Neural cell (in vitro differentiated cells): ENCODE measurements around the gene RYR2. TPM values are rescaled to one million over a fixed set of nuclear protein-coding genes. Genes with fewer than 3 reads are reported as not detected.

ENCODE experiments used
- H2AFZ ChIP-seq: fragments of 200-600, 300-800 bp; sonication (generic), shearing (Covaris generic); 2 replicates; pipeline ENCODE4 v1.6.0; 2014; ENCODE audit warnings: low read depth, mild to moderate bottlenecking, antibody characterized with exemption, low read length, moderate library complexity
- H3F3A ChIP-seq: fragments of 200-600 bp; shearing (Covaris generic); 2 replicates; pipeline ENCODE4 v1.6.1; 2016; ENCODE audit warnings: mild to moderate bottlenecking, moderate library complexity, mixed read lengths, antibody characterized with exemption, low read length; ENCODE audit not compliant: insufficient read depth, poor library complexity, severe bottlenecking
- H3K27ac ChIP-seq: fragments of 200-600, 300-800 bp; sonication (generic), shearing (Covaris generic); 2 replicates; pipeline ENCODE4 v1.5.1; 2014; ENCODE audit warnings: mild to moderate bottlenecking, low read length, moderate library complexity
- H3K27me3 ChIP-seq: fragments of 300-800, 200-600 bp; sonication (generic), shearing (Covaris generic); 2 replicates; pipeline ENCODE4 v1.6.0; 2014; ENCODE audit warnings: mild to moderate bottlenecking, low read depth, low read length, moderate library complexity; ENCODE audit not compliant: insufficient read depth
- H3K36me3 ChIP-seq: fragments of 300-800, 200-600 bp; sonication (generic), shearing (Covaris generic); 2 replicates; pipeline ENCODE4 v1.5.1; 2014; ENCODE audit warnings: mild to moderate bottlenecking, antibody characterized with exemption, low read length, moderate library complexity; ENCODE audit not compliant: insufficient read depth
- H3K4me2 ChIP-seq: fragments of 300-800, 200-600 bp; sonication (generic), shearing (Covaris generic); 2 replicates; pipeline ENCODE4 v1.6.0; 2014; ENCODE audit warnings: mild to moderate bottlenecking, low read length
- H3K4me3 ChIP-seq: fragments of 300-800, 200-600 bp; sonication (generic), shearing (Covaris generic); 2 replicates; pipeline ENCODE4 v1.5.1; 2014; ENCODE audit warnings: mild to moderate bottlenecking, low read length, moderate library complexity
- H3K79me2 ChIP-seq: fragments of 200-600 bp; shearing (Covaris generic); replicated peaks from 2 replicates; pipeline ENCODE4 v1.6.0; 2014; ENCODE audit warnings: mild to moderate bottlenecking, low read length, moderate library complexity; ENCODE audit not compliant: insufficient read depth
- H3K9ac ChIP-seq: fragments of 300-800, 200-600 bp; sonication (generic), shearing (Covaris generic); 2 replicates; pipeline ENCODE4 v1.6.1; 2016; ENCODE audit warnings: mild to moderate bottlenecking, low read length, mixed read lengths
- H3K9me2 ChIP-seq: fragments of 200-600 bp; shearing (Covaris generic); 2 replicates; pipeline ENCODE4 v1.6.1; 2016; ENCODE audit warnings: mild to moderate bottlenecking, low read length, mixed read lengths; ENCODE audit not compliant: insufficient read depth
- H3K9me3 ChIP-seq: fragments of 200-600, 300-800 bp; sonication (generic), shearing (Covaris generic); 2 replicates; pipeline ENCODE4 v1.6.1; 2016; ENCODE audit warnings: mild to moderate bottlenecking, mixed run types, low read length, moderate library complexity, mixed read lengths
- H4K20me1 ChIP-seq: fragments of 200-600 bp; shearing (Covaris generic); 2 replicates; pipeline ENCODE4 v1.6.1; 2016; ENCODE audit warnings: mild to moderate bottlenecking, mixed run types; ENCODE audit not compliant: insufficient read depth
- EP300 ChIP-seq: fragments of 450-650 bp; conservative IDR thresholded peaks from 2 replicates; pipeline ENCODE4 v1.6.1; 2014; ENCODE audit warnings: antibody characterized with exemption, mild to moderate bottlenecking, moderate library complexity; ENCODE audit not compliant: poor library complexity, severe bottlenecking
- EZH2 ChIP-seq: fragments of 200-600, 300-800 bp; shearing (Covaris generic), sonication (generic); IDR thresholded peaks from 2 replicates; pipeline ENCODE4 v1.6.1; 2014; ENCODE audit warnings: antibody characterized with exemption, low read length, borderline replicate concordance, mild to moderate bottlenecking; ENCODE audit not compliant: insufficient read depth, poor library complexity, severe bottlenecking
- MXI1 ChIP-seq: fragments of 450-650 bp; conservative IDR thresholded peaks from 2 replicates; pipeline ENCODE4 v1.6.1; 2014; ENCODE audit warnings: antibody characterized with exemption, mild to moderate bottlenecking; ENCODE audit not compliant: poor library complexity, severe bottlenecking
- POLR2AphosphoS5 ChIP-seq: IDR thresholded peaks from 2 replicates; pipeline ENCODE4 v1.6.1; 2012
- RAD21 ChIP-seq: fragments of 450-650 bp; conservative IDR thresholded peaks from 2 replicates; pipeline ENCODE4 v1.6.1; 2014; ENCODE audit warnings: antibody characterized with exemption, mild to moderate bottlenecking, moderate library complexity
- SMC3 ChIP-seq: fragments of 450-650 bp; conservative IDR thresholded peaks from 2 replicates; pipeline ENCODE4 v1.6.1; 2014; ENCODE audit warnings: antibody characterized with exemption, mild to moderate bottlenecking, moderate library complexity; ENCODE audit not compliant: poor library complexity
- TAF1 ChIP-seq: IDR thresholded peaks from 2 replicates; pipeline ENCODE4 v1.6.1; 2012; ENCODE audit warnings: low read depth
- polyA plus RNA-seq: library from polyadenylated mRNA; depleted of rRNA; stranded (reverse); fragments of >200 nt; gene quantifications from 2 replicates; pipeline ENCODE4 v1.2.3, GENCODE V29; 2014
- TF ChIP-seq, protein P1 (sequence below): IDR thresholded peaks from 2 replicates; pipeline ENCODE4 v1.6.1; 2012; ENCODE audit warnings: borderline replicate concordance
- TF ChIP-seq, protein P2 (sequence below): fragments of 450-650 bp; IDR thresholded peaks from 2 replicates; pipeline ENCODE4 v1.5.1; 2014; ENCODE audit warnings: antibody characterized with exemption, mild to moderate bottlenecking, moderate library complexity; ENCODE audit not compliant: poor library complexity, severe bottlenecking

Gene RYR2
- polyA plus RNA-seq, 1 donor from 2014 or later: 3.8 TPM

DNA sequence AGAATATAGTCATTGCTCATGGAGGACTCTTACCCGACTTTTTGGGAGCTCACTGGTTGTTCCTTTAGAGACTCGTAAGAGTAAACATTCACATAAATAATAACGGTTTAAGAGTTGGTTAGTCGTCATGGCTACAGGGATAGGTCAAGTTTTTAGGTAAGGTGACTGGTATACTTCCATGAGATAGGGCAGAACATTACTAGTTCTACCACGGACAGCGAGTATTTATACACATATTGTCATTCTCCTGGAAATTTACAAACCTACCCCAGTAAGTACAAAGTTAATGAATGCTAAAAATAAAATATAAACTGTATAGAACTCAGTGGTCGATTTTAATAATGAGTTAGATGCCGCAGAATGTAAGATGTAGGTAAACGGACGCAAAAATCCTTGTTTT is 1.2 kb upstream of the RYR2 start:
- H3K27me3 ChIP-seq: peaks cover 36% of the 10 kb centered on the region
- no peak overlapping the region for H3K27ac ChIP-seq
- H3F3A ChIP-seq: no peaks in the 10 kb centered on the region
- H3K36me3 ChIP-seq: no peaks in the 10 kb centered on the region
- no peak overlapping the region for H3K4me3 ChIP-seq
- H3K79me2 ChIP-seq: no peaks in the 10 kb centered on the region
- H3K9ac ChIP-seq: no peak overlapping the region
- H3K4me2 ChIP-seq: no peak overlapping the region
- H3K9me2 ChIP-seq: no peaks in the 10 kb centered on the region
- TF ChIP-seq EP300: no peak
- TF ChIP-seq SMC3: no peak
- TF ChIP-seq EZH2: no peak
- TF ChIP-seq POLR2AphosphoS5: no peak
- no peak for TF ChIP-seq RAD21
- H2AFZ ChIP-seq: no peak overlapping the region
- H3K9me3 ChIP-seq: no peaks in the 10 kb centered on the region
- no peaks in the 10 kb centered on the region for H4K20me1 ChIP-seq

DNA sequence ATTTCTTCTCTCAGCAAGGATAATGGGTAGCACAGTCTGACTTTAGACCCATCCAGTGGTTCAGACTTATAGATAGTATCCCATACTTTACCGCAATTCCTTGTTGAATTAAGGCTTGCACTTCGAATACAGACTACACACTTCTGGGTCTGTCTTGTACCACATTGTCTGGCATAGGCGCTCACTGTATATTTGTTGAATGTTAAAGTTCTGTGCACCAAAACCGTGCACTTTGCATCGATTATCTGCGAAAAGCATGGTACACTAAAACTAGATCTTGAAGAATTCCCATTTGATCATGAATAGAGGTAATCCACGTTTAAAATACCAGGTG is 556 bp upstream of the RYR2 start:
- Histone ChIP-seq H3K27ac (no peak overlapping the region), H3K9ac (no peak overlapping the region), H3F3A (no peaks in the 10 kb centered on the region), H3K4me3 (peak overlapping the region; percentile 94), H2AFZ (no peak overlapping the region), H3K9me3 (no peaks in the 10 kb centered on the region), H3K4me2 (no peak overlapping the region), H3K9me2 (no peaks in the 10 kb centered on the region), H3K36me3 (no peaks in the 10 kb centered on the region), H3K79me2 (no peaks in the 10 kb centered on the region), H3K27me3 (peaks cover 42% of the 10 kb centered on the region), H4K20me1 (no peaks in the 10 kb centered on the region)
- TF ChIP-seq SMC3: no peak
- TF ChIP-seq, protein P1, sequence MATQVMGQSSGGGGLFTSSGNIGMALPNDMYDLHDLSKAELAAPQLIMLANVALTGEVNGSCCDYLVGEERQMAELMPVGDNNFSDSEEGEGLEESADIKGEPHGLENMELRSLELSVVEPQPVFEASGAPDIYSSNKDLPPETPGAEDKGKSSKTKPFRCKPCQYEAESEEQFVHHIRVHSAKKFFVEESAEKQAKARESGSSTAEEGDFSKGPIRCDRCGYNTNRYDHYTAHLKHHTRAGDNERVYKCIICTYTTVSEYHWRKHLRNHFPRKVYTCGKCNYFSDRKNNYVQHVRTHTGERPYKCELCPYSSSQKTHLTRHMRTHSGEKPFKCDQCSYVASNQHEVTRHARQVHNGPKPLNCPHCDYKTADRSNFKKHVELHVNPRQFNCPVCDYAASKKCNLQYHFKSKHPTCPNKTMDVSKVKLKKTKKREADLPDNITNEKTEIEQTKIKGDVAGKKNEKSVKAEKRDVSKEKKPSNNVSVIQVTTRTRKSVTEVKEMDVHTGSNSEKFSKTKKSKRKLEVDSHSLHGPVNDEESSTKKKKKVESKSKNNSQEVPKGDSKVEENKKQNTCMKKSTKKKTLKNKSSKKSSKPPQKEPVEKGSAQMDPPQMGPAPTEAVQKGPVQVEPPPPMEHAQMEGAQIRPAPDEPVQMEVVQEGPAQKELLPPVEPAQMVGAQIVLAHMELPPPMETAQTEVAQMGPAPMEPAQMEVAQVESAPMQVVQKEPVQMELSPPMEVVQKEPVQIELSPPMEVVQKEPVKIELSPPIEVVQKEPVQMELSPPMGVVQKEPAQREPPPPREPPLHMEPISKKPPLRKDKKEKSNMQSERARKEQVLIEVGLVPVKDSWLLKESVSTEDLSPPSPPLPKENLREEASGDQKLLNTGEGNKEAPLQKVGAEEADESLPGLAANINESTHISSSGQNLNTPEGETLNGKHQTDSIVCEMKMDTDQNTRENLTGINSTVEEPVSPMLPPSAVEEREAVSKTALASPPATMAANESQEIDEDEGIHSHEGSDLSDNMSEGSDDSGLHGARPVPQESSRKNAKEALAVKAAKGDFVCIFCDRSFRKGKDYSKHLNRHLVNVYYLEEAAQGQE: no peak
- TF ChIP-seq, protein P2, sequence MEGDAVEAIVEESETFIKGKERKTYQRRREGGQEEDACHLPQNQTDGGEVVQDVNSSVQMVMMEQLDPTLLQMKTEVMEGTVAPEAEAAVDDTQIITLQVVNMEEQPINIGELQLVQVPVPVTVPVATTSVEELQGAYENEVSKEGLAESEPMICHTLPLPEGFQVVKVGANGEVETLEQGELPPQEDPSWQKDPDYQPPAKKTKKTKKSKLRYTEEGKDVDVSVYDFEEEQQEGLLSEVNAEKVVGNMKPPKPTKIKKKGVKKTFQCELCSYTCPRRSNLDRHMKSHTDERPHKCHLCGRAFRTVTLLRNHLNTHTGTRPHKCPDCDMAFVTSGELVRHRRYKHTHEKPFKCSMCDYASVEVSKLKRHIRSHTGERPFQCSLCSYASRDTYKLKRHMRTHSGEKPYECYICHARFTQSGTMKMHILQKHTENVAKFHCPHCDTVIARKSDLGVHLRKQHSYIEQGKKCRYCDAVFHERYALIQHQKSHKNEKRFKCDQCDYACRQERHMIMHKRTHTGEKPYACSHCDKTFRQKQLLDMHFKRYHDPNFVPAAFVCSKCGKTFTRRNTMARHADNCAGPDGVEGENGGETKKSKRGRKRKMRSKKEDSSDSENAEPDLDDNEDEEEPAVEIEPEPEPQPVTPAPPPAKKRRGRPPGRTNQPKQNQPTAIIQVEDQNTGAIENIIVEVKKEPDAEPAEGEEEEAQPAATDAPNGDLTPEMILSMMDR: no peak
- no peak for TF ChIP-seq POLR2AphosphoS5
- no peak for TF ChIP-seq TAF1
- TF ChIP-seq EP300: no peak
- no peak for TF ChIP-seq MXI1
- TF ChIP-seq EZH2: no peak

GRCh38 chr1:237042526-237042891 is 525 bp downstream of the RYR2 start:
- H3K9me2 ChIP-seq: no peaks in the 10 kb centered on the region
- no peaks in the 10 kb centered on the region for H3F3A ChIP-seq
- peak overlapping the region; percentile 65 for H3K9ac ChIP-seq
- H3K27me3 ChIP-seq: peaks cover 50% of the 10 kb centered on the region
- peak overlapping the region; percentile 42 for H2AFZ ChIP-seq
- H3K36me3 ChIP-seq: no peaks in the 10 kb centered on the region
- H3K4me2 ChIP-seq: peak overlapping the region; percentile 99
- no peaks in the 10 kb centered on the region for H4K20me1 ChIP-seq
- H3K27ac ChIP-seq: peak overlapping the region; percentile 42
- no peak for TF ChIP-seq MXI1
- TF ChIP-seq, protein P1: peak; percentile 32
- TF ChIP-seq TAF1: no peak
- no peak for TF ChIP-seq EZH2
- TF ChIP-seq EP300: peak; percentile 19
- TF ChIP-seq SMC3: no peak
- peak; percentile 12 for TF ChIP-seq RAD21
- TF ChIP-seq, protein P2: peak; percentile 10
- TF ChIP-seq POLR2AphosphoS5: peak; percentile 6
- no peaks in the 10 kb centered on the region for H3K9me3 ChIP-seq
- H3K4me3 ChIP-seq: peak overlapping the region; percentile 94
- H3K79me2 ChIP-seq: no peaks in the 10 kb centered on the region
